HG02943 (cell line): ENCODE results near the gene NHLRC2.

ENCODE experiments used
- ATAC-seq: cut with Tn5 transposase; IDR thresholded peaks from one replicate; pipeline ENCODE4 v1.9.1; 2021; ENCODE audit warnings: mild to moderate bottlenecking, low read depth, moderate library complexity; ENCODE audit not compliant: unreplicated experiment

The NHLRC2 gene

GRCh38 chr10:113857210-113857609 lies 2.7 kb downstream of the NHLRC2 start:
- no peak for ATAC-seq

- no peak for ATAC-seq
Observed at GRCh38 chr10:113858541-113858940, 4.1 kb downstream of the NHLRC2 start.

GRCh38 chr10:113859261-113859660 lies 4.8 kb downstream of the NHLRC2 start:
- peak; percentile 44 for ATAC-seq

- no peak for ATAC-seq
Observed at GRCh38 chr10:113865901-113866300, 11.4 kb downstream of the NHLRC2 start.

- no peak for ATAC-seq
Observed at GRCh38 chr10:113866551-113867394, 12.3 kb downstream of the NHLRC2 start.

- no peak for ATAC-seq
Observed at GRCh38 chr10:113867904-113868303, 13.4 kb downstream of the NHLRC2 start.

- no peak for ATAC-seq
Observed at GRCh38 chr10:113869789-113870188, 15.3 kb downstream of the NHLRC2 start.

- no peak for ATAC-seq
Observed at GRCh38 chr10:113872139-113873030, 17.9 kb downstream of the NHLRC2 start.

GRCh38 chr10:113875212-113875611 lies 20.8 kb downstream of the NHLRC2 start:
- ATAC-seq, result no peak

- ATAC-seq, result no peak
Observed at GRCh38 chr10:113876461-113876860, 22.0 kb downstream of the NHLRC2 start.

- no peak for ATAC-seq
Observed at GRCh38 chr10:113879691-113880090, 25.2 kb downstream of the NHLRC2 start.

GRCh38 chr10:113880236-113880635 lies 25.8 kb downstream of the NHLRC2 start:
- no peak for ATAC-seq

GRCh38 chr10:113882240-113882639 lies 27.8 kb downstream of the NHLRC2 start:
- ATAC-seq, result no peak

- ATAC-seq, result no peak
Observed at GRCh38 chr10:113889911-113890310, 35.5 kb downstream of the NHLRC2 start.

GRCh38 chr10:113890769-113891168 lies 36.3 kb downstream of the NHLRC2 start:
- ATAC-seq, result no peak

- no peak for ATAC-seq
Observed at GRCh38 chr10:113891476-113891875, 37.0 kb downstream of the NHLRC2 start.

GRCh38 chr10:113893570-113893969 lies 39.1 kb downstream of the NHLRC2 start:
- ATAC-seq, result no peak

GRCh38 chr10:113894581-113894980 lies 40.1 kb downstream of the NHLRC2 start:
- ATAC-seq, result no peak

- no peak for ATAC-seq
Observed at GRCh38 chr10:113895018-113895417, 40.6 kb downstream of the NHLRC2 start.

GRCh38 chr10:113897693-113898618 lies 43.5 kb downstream of the NHLRC2 start:
- no peak for ATAC-seq
